Aorta (tissue), 5 donors: ENCODE measurements around the gene RCAN2. TPM values are rescaled to one million over a fixed set of nuclear protein-coding genes. Genes with fewer than 3 reads are reported as not detected.
A peak's percentile ranks its signal among the peaks of the same experiment; 100 is the strongest.

Source experiments
- ATAC-seq: fragments of 200-7000 bp; cut with Tn5 transposase; one replicate; pipeline ENCODE4 v1.9.1; 2022; ENCODE audit warnings: moderate library complexity; ENCODE audit not compliant: low FRiP score
- DNase-seq, 2 donors: peaks; one replicate each; pipeline ENCODE4 v3.0.0-alpha.2; 2020
- H3K27ac ChIP-seq, 2 donors: one replicate each; pipeline ENCODE4 v1.5.1; 2013; ENCODE audit warnings: low read length in 2 of 2, mild to moderate bottlenecking in 2 of 2, moderate library complexity in 2 of 2, control low read depth in 1 of 2, inconsistent platforms in 1 of 2, low read depth in 1 of 2
- H3K27me3 ChIP-seq, 2 donors: one replicate each; pipeline ENCODE4 v1.6.1; 2013; ENCODE audit warnings: control low read depth in 1 of 2, low read length in 1 of 2, mild to moderate bottlenecking in 1 of 2, moderate library complexity in 1 of 2; ENCODE audit not compliant: insufficient read depth in 2 of 2, control insufficient read depth in 1 of 2
- H3K36me3 ChIP-seq, 2 donors: one replicate each; pipeline ENCODE4 v1.6.1; 2013; ENCODE audit warnings: control low read depth in 1 of 2, low read length in 1 of 2, mild to moderate bottlenecking in 1 of 2; ENCODE audit not compliant: insufficient read depth in 2 of 2, control insufficient read depth in 1 of 2
- H3K4me1 ChIP-seq, 2 donors: one replicate each; pipeline ENCODE4 v1.6.1; 2013; ENCODE audit warnings: low read length in 2 of 2, control low read depth in 1 of 2, mild to moderate bottlenecking in 1 of 2, moderate library complexity in 1 of 2; ENCODE audit not compliant: insufficient read depth in 2 of 2, control insufficient read depth in 1 of 2
- H3K4me3 ChIP-seq, 2 donors: one replicate each; pipeline ENCODE4 v1.5.1; 2013; ENCODE audit warnings: low read length in 2 of 2, control low read depth in 1 of 2, mild to moderate bottlenecking in 1 of 2
- H3K9me3 ChIP-seq: one replicate; pipeline ENCODE4 v1.6.1; 2013; ENCODE audit warnings: mild to moderate bottlenecking, low read length; ENCODE audit not compliant: control insufficient read depth
- WGBS, 2 donors: extraction: QIAGEN DNeasy Blood & Tissue Kit; methylation state at CpG; one replicate each; pipeline ENCODE4 v1.1.7; 2013; 5-methylcytosine and 5-hydroxymethylcytosine counted together
- intact Hi-C, 2 donors: fragments of 100-400 bp; cut with DNase I; formaldehyde crosslinking; loops; one replicate each; pipeline versions ENCODE4 v1.14.2 to v1.15.0; 2022
- polyA plus RNA-seq, 2 donors: library from polyadenylated mRNA; stranded (reverse); fragments of 200-250 nt; gene quantifications; one replicate each; pipeline ENCODE4 v1.2.3, GENCODE V29; 2013
- total RNA-seq, 2 donors: library from RNA; stranded (reverse); fragmentation: NEBNext Ultra II Directional; extraction: Animal tissue kit (Norgen Biotek cat#: 25700); gene quantifications; one replicate each; pipeline ENCODE4 v1.2.1, GENCODE V29; 2021
- donor health status: healthy with polysubstance abuse.
- donor health status: Bipolar disorder and iron deficiency.
- donor health status: DM: no; HTN: no; CAD: no.
- donor health status: DM: no; HTN: no; CAD: no.
- donor health status: DM: yes; HTN: yes; CAD: no.

Gene RCAN2
- total and polyA plus RNA-seq, 4 donors, result 87.3 to 235 (median 130) TPM

DNA sequence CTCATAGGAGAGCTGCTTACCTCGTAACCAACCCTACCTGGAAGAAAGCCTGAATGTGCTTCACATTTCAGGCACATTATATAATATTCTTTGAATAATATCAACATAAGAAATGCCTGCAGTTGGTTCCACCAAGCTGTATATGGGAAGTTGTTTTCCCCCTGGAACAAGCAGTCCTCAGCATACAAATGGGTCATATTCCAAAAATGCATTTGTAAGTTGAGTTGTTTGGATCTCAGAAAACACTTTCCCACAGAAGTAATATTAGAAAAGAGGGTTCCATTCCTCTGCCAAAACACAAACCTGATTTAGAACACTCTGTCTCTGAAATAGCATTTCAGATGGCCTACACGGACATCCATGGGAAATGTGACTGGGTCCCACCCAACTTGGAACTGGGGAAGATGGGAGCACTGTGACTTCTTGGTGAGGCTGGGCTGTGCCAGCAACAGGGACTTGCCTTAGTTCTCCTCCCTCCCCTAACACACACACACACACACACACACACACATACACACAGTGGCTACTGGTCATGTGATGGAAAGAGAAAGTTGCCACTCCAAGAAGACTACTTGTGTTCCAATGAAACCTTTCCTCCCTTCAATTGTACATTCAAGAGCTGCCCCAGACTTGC, 11.4 kb upstream of the RCAN2 start:
- DNase-seq (peak in 1 of 2 donors; percentile 72), ATAC-seq (peak; percentile 90)
- Histone ChIP-seq H3K27me3 (no peaks in the 10 kb centered on the region), H3K27ac (peak overlapping the region; percentile 94 to 98), H3K9me3 (no peaks in the 10 kb centered on the region), H3K4me1 (peaks cover 3 to 5% of the 10 kb centered on the region in 2 donors), H3K4me3 (no peak overlapping the region), H3K36me3 (no peaks in the 10 kb centered on the region)
- intact Hi-C loops, result no loop called here
- WGBS, 2 donors, result 3 to 19% methylated on average over 2 of the region's 2 CpGs

DNA sequence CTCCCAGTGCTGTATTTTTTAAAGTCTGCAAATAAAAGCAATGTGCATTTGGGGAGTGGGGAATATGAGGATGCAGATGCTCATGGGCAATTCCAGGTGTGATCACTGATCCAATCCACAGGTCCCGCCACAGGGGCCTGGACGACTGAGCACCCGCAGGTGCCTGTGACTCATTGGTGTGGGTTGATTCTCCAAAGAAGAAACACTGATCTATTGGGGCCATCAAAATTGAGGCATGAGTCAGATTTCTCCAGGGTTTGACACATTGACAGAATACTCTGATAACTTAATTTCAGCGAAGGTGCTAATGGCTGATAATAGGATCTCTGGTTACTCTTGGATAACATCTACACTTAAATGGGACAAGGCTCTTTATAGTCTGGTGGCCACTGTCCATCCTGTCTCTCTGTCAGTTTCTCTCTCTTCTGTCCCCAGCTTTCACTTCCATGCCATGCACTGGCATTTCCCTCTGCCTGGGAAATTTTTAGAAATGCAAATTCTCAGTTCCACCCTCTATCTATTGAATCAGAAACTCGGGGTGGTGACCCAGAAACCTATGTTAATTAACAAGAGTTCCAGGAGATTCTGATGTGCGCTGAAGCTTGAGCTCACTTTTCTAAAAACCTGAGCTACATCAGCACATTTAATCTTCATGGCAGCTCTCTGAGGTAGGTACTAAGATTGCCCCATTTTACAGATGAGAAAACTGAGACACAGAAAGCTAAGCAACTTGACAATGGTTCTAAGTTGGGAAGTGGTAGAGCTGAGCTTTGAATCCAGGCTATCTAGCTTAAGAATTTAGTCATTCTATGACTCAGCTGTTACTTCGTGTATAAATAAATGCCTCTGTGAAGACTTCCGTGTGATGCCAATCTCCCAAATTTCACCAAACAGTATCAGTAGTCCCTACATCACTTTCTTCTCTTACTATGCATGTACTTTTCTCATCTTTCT, 10.2 kb upstream of the RCAN2 start:
- intact Hi-C loops, result no loop called here
- Histone ChIP-seq H3K36me3 (no peaks in the 10 kb centered on the region), H3K4me1 (peaks cover 3 to 5% of the 10 kb centered on the region in 2 donors), H3K4me3 (no peak overlapping the region), H3K9me3 (no peaks in the 10 kb centered on the region), H3K27ac (peak overlapping the region; percentile 81 to 94), H3K27me3 (no peaks in the 10 kb centered on the region)
- 66 to 67% methylated on average over 8 of the region's 8 CpGs for WGBS, 2 donors
- ATAC-seq (peak; percentile 58), DNase-seq (no peak)

DNA sequence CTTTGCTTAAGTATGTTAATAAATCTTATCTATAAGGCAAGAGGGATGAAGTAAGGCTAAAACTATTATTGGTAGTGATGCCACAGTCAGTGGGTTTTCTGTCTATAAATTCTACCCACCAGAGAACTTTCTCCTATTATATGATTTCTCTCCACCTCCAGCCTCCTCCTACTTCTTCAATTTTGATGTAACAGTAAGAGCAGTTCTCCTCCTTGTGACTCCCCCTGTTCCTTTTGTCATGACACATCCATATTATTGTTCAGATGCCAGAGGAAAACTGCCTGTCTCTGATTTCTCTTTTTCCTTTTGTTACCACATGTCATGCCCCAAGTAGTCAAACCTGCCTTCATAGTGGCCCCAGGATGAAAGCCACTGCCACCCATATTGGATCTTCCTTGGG, 9.1 kb upstream of the RCAN2 start:
- Histone ChIP-seq H3K27ac (peak overlapping the region; percentile 43 to 88), H3K4me1 (peaks cover 3 to 5% of the 10 kb centered on the region in 2 donors), H3K9me3 (no peaks in the 10 kb centered on the region), H3K27me3 (no peaks in the 10 kb centered on the region), H3K36me3 (no peaks in the 10 kb centered on the region), H3K4me3 (no peak overlapping the region)
- DNase-seq (no peak), ATAC-seq (no peak)
- intact Hi-C loops, result no loop called here

DNA sequence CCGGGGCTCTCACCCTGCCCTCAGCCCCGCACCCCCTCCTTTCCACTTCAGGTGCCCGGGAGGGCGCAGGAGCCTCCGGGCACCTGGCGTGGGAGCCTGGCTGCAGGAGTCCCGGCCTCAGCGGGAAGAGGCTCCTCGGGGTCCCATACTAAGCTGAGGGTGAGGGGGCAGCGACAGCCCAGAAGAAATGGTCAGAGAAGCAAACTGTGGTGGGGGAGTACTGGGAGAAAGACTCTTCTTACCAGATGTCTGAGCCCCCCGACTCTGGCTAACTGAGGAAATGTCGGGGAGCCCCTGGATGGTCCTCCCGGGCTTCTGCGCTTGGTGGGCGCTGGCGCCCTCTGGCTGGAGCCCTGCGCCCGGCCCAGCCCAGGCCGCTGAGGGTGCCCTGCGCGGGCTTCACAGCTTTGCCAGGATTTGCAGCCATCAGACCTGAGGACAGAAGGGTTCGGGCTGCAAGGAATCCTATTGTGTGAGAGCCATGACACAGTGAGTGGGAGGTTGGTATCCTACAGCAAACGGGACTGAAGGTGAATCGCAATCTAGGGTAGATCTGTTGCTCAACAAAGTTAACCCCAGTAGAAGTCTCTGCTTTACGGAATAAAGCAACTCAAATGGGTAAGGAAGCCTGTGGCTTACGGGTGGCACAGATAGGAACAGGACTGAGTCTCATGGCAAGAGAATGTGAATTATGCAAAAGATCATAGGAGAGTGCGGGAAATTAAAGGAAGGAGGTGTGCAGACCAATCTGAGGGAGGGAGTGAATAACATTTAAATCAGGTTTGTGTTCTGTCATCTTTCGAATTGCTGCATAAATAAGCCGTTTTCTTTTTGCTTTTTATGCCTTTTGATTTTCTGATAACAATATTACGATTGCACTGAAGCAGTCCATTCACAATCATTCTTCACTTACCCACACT, 639 bp upstream of the RCAN2 start:
- intact Hi-C loops, result loop anchor here (2.0 to 5.0 kb wide), 4 partner anchors 55 to 135 kb away; no protein-coding TSS in a partner anchor
- peak overlapping the region; percentile 63 to 73 for H3K27ac ChIP-seq
- DNase-seq (peak; percentile 70 to 86), ATAC-seq (peak; percentile 93)
- no peaks in the 10 kb centered on the region for H3K36me3 ChIP-seq
- WGBS, 2 donors, result 1% methylated on average over 30 of the region's 30 CpGs
- H3K27me3 ChIP-seq, result no peaks in the 10 kb centered on the region
- no peaks in the 10 kb centered on the region for H3K9me3 ChIP-seq
- H3K4me3 ChIP-seq, result peak overlapping the region; percentile 74 to 82
- peaks cover 0 to 4% of the 10 kb centered on the region in 2 donors for H3K4me1 ChIP-seq

DNA sequence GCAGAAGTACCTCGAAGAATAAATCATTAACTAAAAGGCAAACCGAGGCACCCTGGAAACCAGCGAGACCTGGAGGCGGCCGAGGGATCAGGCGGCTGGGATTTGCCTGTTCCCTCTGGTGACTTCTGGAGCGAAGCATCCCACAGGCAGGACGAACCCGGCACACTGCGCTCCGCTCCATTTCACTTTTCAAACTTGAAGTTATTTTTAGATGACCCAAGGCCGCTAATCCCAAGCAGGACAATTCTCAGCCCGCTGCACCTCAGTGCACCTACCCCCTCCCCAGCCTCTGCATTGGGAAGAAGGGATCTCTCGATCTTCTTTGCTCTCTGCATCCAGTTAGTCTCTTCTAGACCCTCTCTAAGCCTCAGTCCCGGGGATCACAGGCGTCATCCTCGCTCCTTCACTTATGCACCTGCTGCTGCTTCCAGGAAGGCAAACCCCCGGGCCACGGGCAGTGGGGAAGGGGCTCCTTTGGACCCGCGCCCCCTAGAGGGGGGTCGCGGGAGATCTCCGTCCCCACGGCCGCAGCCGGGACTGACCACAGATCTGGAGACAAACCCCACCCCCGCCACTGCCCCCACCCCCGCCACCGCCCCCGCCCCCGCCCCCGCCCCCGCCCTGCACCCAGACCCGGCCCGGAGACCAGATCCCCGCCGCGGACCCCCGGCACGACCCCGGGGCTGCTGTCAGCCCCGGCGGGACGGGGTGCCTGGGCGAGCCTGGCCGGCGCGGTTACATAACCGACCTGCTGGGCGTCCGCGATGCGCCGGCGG, 636 bp downstream of the RCAN2 start:
- H3K9me3 ChIP-seq, result no peaks in the 10 kb centered on the region
- intact Hi-C loops, result loop anchor here (2.0 to 5.0 kb wide), 4 partner anchors 53 to 137 kb away; no protein-coding TSS in a partner anchor

DNA sequence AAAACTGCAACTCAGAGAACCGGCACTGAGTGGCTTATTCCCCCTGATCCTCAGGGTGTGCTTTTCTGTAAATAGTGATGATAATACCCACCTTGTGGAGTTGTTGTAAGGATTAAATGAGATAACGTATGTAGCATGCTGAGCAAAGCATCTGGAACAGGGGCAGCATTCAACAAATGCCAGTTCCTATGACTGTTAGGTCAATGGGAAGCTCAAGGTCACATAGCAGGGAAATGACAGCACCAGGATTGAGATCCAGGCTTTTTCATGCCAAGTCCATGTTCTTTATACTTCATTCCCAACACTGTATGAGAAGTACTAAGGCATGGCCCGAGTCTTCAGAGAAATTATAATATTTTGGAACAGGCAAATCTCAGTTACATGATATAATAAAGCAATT, 5.1 kb downstream of the RCAN2 start:
- intact Hi-C loops, result no loop called here
- ATAC-seq (no peak), DNase-seq (no peak)
- WGBS, 2 donors, result 18 to 24% methylated on average over 3 of the region's 3 CpGs
- H3K27me3 ChIP-seq, result no peaks in the 10 kb centered on the region
- peak overlapping the region in 1 of 2 donors; percentile 51 for H3K4me3 ChIP-seq
- H3K27ac ChIP-seq, result no peak overlapping the region
- peaks cover 0 to 5% of the 10 kb centered on the region in 2 donors for H3K36me3 ChIP-seq
- no peaks in the 10 kb centered on the region for H3K9me3 ChIP-seq
- peaks cover 17 to 21% of the 10 kb centered on the region in 2 donors for H3K4me1 ChIP-seq

More for the DNA sequence above, 636 bp downstream of the RCAN2 start:
- Histone ChIP-seq H3K4me1 (peaks cover 4 to 7% of the 10 kb centered on the region in 2 donors), H3K27me3 (no peaks in the 10 kb centered on the region), H3K36me3 (peaks cover 0 to 2% of the 10 kb centered on the region in 2 donors), H3K27ac (peak overlapping the region; percentile 32 to 73), H3K4me3 (peak overlapping the region; percentile 74 to 82)
- peak; percentile 55 to 77 for DNase-seq
- WGBS, 2 donors, result 0 to 1% methylated on average over 38 to 56 of the region's 56 CpGs
- peak; percentile 28 for ATAC-seq

DNA sequence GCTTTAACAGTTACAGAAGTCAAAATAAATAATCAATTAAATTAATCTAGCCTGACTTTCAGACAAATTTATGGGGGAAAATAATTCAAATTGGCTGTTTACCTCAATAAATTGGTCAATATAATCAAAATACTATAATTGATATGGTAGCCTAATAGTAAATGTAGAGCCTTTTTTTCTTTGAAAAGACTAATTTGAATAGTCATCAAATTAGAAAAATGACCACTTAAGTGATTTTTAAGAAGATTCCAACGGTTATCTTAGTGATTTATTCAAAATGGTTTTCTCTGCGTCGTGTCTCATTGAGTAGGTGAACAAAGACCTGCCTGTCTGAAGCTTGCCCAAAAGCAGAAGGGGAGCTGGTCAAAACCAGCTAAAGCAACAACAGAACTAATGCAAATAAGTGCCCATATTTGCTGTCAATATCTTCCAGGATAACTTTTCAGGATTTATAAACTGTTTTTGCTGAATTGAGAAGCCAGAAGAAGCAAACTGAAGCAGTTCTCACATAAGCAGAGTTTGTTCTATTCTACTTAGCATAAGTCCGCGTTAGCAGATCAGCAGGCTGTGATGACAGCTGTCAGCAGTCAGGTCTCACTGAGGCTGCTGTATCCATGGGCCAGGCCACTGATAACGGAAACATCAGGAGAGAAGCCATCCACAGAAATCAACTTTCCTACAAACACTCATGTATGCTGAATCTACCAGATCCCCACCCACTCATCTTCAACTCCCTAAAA, 7.0 kb downstream of the RCAN2 start:
- intact Hi-C loops, result no loop called here
- DNase-seq, result no peak
- no peak for ATAC-seq
- 63 to 68% methylated on average over 6 of the region's 6 CpGs for WGBS, 2 donors
- H3K4me3 ChIP-seq, result no peak overlapping the region
- no peaks in the 10 kb centered on the region for H3K27me3 ChIP-seq
- no peak overlapping the region for H3K27ac ChIP-seq
- H3K9me3 ChIP-seq, result no peaks in the 10 kb centered on the region
- H3K4me1 ChIP-seq, result peaks cover 17 to 21% of the 10 kb centered on the region in 2 donors
- H3K36me3 ChIP-seq, result peaks cover 3 to 5% of the 10 kb centered on the region in 2 donors
